Tibial artery (tissue), 4 donors: ENCODE results near the gene PTPRN2.

ENCODE experiments used
- DNase-seq, 2 donors: peaks; one replicate each; pipeline ENCODE4 v3.0.0-alpha.2; 2019
- H3K27ac ChIP-seq, 2 donors: fragments of 200-600 bp; sonication (generic) in 1 of 2; 1 replicate in 1 of 2; 2 replicates in 1 of 2; pipeline ENCODE4 v1.5.1; 2018 to 2019; ENCODE audit warnings: mild to moderate bottlenecking in 1 of 2
- H3K27me3 ChIP-seq, 2 donors: fragments of 200-600 bp; sonication (generic) in 1 of 2; one replicate each; pipeline versions ENCODE4 v1.5.1 to v1.6.0; 2016 to 2019
- H3K36me3 ChIP-seq, 3 donors: fragments of 200-600 bp; sonication (generic) in 2 of 3; one replicate each; pipeline ENCODE4 v1.5.1; 2016 to 2019; ENCODE audit warnings: mild to moderate bottlenecking in 2 of 3
- H3K4me1 ChIP-seq, 4 donors: fragments of 200-600 bp; sonication (generic) in 2 of 4; 1 replicate in 3 of 4; 2 replicates in 1 of 4; pipeline ENCODE4 v1.5.1; 2016 to 2019
- H3K4me3 ChIP-seq, 2 donors: fragments of 200-600 bp; sonication (generic) in 1 of 2; 1 replicate in 1 of 2; 2 replicates in 1 of 2; pipeline ENCODE4 v1.5.1; 2018 to 2019; ENCODE audit warnings: mild to moderate bottlenecking in 2 of 2
- H3K9me3 ChIP-seq, 3 donors: fragments of 200-600 bp; sonication (generic) in 1 of 3; one replicate each; pipeline ENCODE4 v1.5.1; 2016 to 2019
- intact Hi-C: fragments of 100-400 bp; cut with DNase I; formaldehyde crosslinking; loops from one replicate; pipeline ENCODE4 v1.15.0; 2023; ENCODE audit warnings: low total_unique reads
- TF ChIP-seq, protein P1 (sequence below), 2 experiments: fragments of 200-600 bp in 1 of 2; fragments of 450-650 bp in 1 of 2; IDR thresholded peaks; one replicate each; pipeline ENCODE4 v1.5.1; 2017 to 2019; ENCODE audit warnings: antibody characterized with exemption in 2 of 2, mild to moderate bottlenecking in 1 of 2, moderate library complexity in 1 of 2

PTPRN2 gene

DNA sequence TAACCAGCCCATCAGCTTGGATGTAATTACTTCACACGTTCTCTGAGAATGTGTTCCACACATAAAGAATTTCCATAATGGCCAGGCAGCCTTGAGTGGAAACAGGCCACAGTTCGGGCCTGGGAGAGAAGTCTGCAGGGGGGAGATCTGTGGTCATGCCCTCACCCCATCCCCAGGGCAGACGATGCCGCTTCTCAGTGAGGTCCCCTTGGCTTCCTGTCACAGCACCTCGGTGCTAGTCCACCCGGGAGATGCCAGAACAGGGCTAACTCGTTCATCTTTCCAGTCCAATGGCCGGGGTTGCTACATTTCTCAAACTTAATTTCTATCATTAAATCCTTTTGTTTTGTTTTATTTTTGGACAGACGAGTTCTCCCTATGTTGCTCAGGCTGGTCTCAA lies 624.1 kb downstream of the PTPRN2 start:
- Histone ChIP-seq H3K9me3 (peaks cover 0 to 5% (median 0%) of the 10 kb centered on the region in 3 donors), H3K27ac (no peak overlapping the region), H3K36me3 (no peaks in the 10 kb centered on the region), H3K4me1 (no peaks in the 10 kb centered on the region), H3K27me3 (peaks cover 0 to 12% of the 10 kb centered on the region in 2 donors), H3K4me3 (no peak overlapping the region)
- DNase-seq: no peak
- intact Hi-C loops: no loop called here
- TF ChIP-seq, protein P1, sequence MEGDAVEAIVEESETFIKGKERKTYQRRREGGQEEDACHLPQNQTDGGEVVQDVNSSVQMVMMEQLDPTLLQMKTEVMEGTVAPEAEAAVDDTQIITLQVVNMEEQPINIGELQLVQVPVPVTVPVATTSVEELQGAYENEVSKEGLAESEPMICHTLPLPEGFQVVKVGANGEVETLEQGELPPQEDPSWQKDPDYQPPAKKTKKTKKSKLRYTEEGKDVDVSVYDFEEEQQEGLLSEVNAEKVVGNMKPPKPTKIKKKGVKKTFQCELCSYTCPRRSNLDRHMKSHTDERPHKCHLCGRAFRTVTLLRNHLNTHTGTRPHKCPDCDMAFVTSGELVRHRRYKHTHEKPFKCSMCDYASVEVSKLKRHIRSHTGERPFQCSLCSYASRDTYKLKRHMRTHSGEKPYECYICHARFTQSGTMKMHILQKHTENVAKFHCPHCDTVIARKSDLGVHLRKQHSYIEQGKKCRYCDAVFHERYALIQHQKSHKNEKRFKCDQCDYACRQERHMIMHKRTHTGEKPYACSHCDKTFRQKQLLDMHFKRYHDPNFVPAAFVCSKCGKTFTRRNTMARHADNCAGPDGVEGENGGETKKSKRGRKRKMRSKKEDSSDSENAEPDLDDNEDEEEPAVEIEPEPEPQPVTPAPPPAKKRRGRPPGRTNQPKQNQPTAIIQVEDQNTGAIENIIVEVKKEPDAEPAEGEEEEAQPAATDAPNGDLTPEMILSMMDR (IDR thresholded peaks at IDR 0.05): no peak

DNA sequence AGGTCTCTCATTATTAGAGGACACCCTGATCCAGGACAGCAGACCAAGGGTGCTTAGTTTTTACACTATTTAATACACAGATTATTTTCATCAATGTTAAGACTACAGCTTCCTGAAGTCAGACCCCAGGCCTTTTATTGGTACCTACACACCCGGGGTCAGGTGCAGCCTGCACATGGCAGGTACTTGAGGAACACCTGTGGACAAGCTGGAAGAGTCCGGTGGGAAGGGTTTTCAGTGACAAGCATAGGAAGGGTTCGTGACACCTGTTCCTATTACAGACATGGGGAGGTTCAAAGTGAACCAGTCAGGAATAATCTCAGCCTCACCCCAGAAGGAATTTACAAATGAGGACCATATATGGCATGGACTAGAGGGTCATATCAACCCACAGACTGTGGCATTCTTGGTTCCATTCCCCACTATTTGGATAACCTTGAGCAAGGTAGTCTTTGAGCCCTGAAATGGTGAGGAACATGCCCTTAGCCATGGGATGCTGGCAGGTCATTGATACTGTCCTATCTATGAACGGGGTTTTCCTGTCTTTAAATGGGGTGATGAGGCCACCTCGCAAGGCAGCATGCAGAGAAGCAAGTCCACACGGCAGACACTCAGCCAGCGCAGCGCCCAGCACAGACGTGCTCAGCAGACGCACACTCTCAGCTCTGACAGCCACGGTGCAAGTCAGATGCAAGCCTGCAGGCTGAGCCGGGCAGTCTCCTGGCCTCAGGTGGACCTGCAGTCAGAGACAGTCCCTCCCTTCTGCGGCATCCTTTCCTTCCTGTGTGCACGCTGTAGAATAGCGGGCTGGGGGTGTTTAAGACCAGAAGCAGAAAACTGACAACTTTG lies 624.9 kb downstream of the PTPRN2 start:
- H3K9me3 ChIP-seq: peaks cover 0 to 8% (median 0%) of the 10 kb centered on the region in 3 donors
- peaks cover 0 to 12% of the 10 kb centered on the region in 2 donors for H3K27me3 ChIP-seq
- no peak overlapping the region for H3K27ac ChIP-seq
- H3K36me3 ChIP-seq: no peaks in the 10 kb centered on the region
- no peak for DNase-seq
- TF ChIP-seq, protein P1 (IDR thresholded peaks at IDR 0.05): no peak
- intact Hi-C loops: no loop called here
- H3K4me3 ChIP-seq: no peak overlapping the region
- H3K4me1 ChIP-seq: no peaks in the 10 kb centered on the region

DNA sequence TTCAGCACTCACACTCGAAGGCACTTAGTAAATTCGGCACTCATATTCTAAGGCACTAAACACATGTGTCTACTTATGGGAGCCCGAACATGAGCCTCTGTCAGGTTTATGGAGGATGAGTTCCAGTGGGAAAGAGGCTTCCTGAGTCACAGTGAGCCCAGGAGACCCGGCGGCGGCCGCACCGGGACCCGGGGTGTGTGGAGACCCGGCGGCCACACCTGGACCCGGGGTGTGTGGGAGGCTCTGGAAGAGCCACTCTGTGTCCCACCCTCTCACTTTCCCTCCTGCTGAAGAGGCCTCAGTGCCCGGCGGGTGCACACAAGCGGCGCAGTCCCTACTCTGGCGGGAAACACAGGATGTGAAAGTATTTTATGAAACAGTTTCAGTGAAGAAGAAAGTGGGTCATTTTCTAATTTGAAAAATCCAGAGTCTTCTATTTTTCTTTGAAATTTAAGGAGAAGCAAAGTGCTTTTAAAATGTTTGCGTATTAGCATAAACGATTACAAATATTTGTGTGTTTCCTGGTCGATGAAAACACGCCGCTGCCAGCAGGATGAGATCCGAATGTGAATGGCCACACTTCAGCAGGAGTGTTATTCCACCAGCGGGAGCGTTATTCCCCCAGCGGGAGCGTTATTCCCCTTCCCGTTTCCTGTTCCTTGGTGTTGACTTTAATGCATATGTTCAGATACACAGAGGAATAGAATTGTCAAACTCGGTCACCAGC lies 625.7 kb downstream of the PTPRN2 start:
- Histone ChIP-seq H3K36me3 (no peaks in the 10 kb centered on the region), H3K9me3 (peaks cover 0 to 8% (median 0%) of the 10 kb centered on the region in 3 donors), H3K4me3 (no peak overlapping the region), H3K27me3 (peaks cover 0 to 12% of the 10 kb centered on the region in 2 donors), H3K4me1 (no peaks in the 10 kb centered on the region), H3K27ac (no peak overlapping the region)
- TF ChIP-seq, protein P1 (IDR thresholded peaks at IDR 0.05): no peak
- DNase-seq: no peak
- intact Hi-C loops: no loop called here

DNA sequence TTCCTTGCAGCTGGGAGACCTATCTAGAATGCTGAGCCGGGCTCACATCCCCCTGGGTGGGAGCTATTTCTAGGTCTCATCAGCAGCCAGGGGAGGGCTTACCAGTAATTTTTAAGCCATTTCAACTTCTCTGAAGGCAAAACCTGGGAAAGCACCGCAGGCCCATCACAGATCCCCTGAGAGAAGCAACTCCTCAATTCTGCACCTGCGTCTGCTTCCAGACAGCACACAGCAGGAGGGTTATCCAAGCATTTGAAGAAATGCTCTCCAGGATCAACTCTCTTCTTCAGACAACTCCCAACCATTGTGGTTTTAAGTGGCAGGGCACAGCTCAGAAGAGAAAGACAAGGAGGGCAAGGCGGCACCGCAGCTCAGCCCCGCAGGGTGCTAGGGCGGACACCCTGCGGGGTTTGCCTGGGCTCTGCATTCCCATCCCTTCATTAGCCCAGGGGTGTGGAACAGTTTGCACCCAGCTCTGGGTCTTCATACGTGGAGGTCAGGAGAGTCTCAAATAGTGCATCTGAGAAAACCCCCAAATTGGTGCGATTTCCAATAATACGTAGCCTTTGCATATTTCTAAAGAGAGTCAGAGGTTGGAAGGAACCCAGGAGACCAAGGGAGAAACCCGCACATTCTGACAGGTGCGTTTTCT lies 632.1 kb downstream of the PTPRN2 start:
- no peak overlapping the region for H3K27ac ChIP-seq
- peaks cover 0 to 8% (median 5%) of the 10 kb centered on the region in 3 donors for H3K9me3 ChIP-seq
- H3K36me3 ChIP-seq: no peaks in the 10 kb centered on the region
- TF ChIP-seq, protein P1 (IDR thresholded peaks at IDR 0.05): no peak
- no peaks in the 10 kb centered on the region for H3K4me1 ChIP-seq
- H3K27me3 ChIP-seq: no peaks in the 10 kb centered on the region
- H3K4me3 ChIP-seq: no peak overlapping the region
- no peak for DNase-seq
- intact Hi-C loops: no loop called here

DNA sequence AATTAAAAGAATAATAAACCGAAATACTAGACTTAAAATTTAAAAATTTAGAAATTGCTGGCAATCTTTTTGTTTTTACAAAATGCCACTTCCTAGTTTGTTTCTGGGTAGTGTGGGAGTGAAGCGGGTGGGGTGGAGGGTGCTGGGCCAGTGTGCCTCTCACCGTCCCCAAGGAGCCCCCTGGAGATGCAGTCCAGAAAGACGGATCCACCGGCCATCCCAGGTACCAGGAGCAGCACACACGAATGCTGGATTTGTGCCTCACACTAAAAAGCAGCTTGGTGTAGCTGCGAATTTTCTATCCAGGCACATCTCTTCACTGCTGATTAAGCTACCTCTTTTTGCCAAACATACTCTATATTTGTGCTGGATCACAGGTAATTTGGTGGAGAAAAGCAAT lies 632.7 kb downstream of the PTPRN2 start:
- intact Hi-C loops: no loop called here
- Histone ChIP-seq H3K9me3 (peaks cover 0 to 12% (median 9%) of the 10 kb centered on the region in 3 donors), H3K4me1 (no peaks in the 10 kb centered on the region), H3K27ac (no peak overlapping the region), H3K27me3 (no peaks in the 10 kb centered on the region), H3K4me3 (no peak overlapping the region), H3K36me3 (no peaks in the 10 kb centered on the region)
- TF ChIP-seq, protein P1 (IDR thresholded peaks at IDR 0.05): no peak
- DNase-seq: no peak
